A549 treated with CpdA at 1 μM for 4 hours (cell line): ENCODE data around the gene CNOT9. TPM values are rescaled to one million over a fixed set of nuclear protein-coding genes. Genes with fewer than 3 reads are reported as not detected.

Experiments used
- total RNA-seq: library from RNA; stranded (reverse); fragments of 200-300 nt; extraction: Qiagen RNA extraction; gene quantifications from 5 replicates; pipeline ENCODE4 v1.2.3, GENCODE V29; 2022; ENCODE audit warnings: low read depth

Gene CNOT9, protein sequence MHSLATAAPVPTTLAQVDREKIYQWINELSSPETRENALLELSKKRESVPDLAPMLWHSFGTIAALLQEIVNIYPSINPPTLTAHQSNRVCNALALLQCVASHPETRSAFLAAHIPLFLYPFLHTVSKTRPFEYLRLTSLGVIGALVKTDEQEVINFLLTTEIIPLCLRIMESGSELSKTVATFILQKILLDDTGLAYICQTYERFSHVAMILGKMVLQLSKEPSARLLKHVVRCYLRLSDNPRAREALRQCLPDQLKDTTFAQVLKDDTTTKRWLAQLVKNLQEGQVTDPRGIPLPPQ
- 44.7 to 49.4 TPM (median 45.1 TPM) in 5 replicates for total RNA-seq

DNA sequence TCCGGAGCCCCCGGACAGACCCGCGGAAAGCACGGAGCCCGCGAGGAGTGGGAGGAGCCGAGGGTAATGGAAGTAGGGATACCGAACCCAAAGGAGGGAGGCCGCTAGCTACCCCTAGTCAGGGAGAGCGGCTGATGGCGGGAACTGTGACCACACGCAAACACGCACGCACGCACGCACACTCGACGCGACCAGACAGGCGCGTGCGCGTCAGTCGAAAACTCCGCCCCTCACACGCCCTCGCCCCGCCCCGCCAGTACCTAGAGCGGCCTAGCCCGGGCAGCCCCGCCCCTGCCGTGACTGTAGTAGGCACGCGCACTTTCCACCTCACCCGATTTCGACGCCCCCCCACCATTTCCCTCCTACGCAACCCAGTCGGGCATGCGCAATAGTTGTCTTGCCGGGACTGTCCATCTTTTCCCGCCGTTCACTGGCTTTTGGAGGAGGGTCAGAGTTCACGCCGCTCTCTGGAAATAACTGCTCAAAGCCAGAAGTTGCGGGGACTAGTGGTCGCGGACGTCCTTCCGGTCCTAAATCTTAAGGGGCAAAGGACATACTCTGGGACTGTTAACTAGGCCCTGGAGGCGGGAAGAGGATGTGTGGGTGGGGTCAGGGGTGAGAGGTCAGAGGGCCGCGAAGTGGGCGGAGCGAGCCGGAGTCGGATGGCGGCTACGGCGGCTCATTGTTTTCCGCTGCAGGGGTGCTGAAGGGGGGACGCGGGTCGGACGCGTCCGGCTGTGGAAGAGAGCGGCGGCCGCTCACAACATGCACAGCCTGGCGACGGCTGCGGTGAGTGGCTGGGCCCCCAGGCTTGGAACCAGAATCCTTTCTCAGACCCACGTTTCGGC lies at the start of gene CNOT9, which contains the start of gene USP37:
Gene CNOT9, plus strand, starts transcription at position 650 of the 848 bp plus-strand sequence. Its CDS starts 116 bp downstream, at position 766.
Gene USP37, minus strand, starts transcription at position 162 of the 848 bp plus-strand sequence. CDS start 9,698 bp downstream, outside the sequence.

DNA sequence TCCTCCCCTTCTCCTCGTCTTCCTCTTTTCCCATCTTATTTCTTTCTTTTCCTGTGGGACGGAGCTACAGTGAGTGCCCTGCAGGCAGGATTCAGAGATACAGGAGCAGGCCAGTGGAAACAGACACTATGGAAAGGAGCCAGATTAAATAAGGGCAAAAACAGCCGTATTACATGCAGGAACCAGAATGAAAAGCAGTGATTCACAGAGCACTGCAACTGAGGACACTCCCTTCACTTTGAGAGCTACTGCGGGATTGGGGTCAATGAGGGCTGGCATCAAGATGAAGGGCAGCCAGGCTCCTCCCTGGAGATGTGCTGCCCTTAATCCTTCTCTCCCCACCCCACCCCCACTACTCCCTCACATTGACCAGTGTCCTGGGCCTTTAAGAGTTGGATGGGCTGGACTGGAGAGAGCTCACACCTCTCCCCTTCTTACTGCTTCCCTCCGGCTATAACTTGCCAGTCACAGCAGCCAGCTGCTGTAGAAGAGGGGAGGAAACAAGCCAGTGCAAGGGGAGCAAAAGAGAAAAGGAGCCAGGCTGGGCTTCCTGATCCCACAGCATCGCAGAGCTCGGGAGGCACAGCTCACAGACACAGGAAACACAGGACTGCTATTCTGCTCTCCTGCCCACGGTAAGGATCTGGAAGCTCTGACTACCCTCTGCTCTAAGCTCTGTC lies 38.9 kb downstream of the CNOT9 start, which contains the start of gene PLCD4:
Gene PLCD4, plus strand, starts transcription at position 464 of the 680 bp plus-strand sequence. CDS start 7,841 bp downstream, outside the sequence.

Other genes with a start within 250 kb of the CNOT9 start
- 0.09 TPM in 2 of 5 replicates, not detected in the others for gene CATIP, start 212.0 kb upstream of the CNOT9 start, total RNA-seq
- 0.24 to 0.63 TPM (median 0.35 TPM) in 5 replicates for gene SLC11A1, start 186.6 kb upstream of the CNOT9 start, total RNA-seq
- 58.9 to 77.3 TPM (median 73.4 TPM) in 5 replicates for gene CTDSP1, start 169.0 kb upstream of the CNOT9 start, total RNA-seq
- gene VIL1, start 149.7 kb upstream of the CNOT9 start, total RNA-seq = 0.10 to 0.95 TPM (median 0.36 TPM) in 5 replicates
- 4.3 to 6.3 TPM (median 5.0 TPM) in 5 replicates for gene USP37, start 488 bp upstream of the CNOT9 start, total RNA-seq
- gene PLCD4, start 39.1 kb downstream of the CNOT9 start, total RNA-seq = 0.29 to 0.60 TPM (median 0.35 TPM) in 5 replicates
- gene ZNF142, start 90.8 kb downstream of the CNOT9 start, total RNA-seq = 13.9 to 18.9 TPM (median 15.4 TPM) in 5 replicates
- 39.2 to 51.4 TPM (median 48.7 TPM) in 5 replicates for gene BCS1L, start 90.8 kb downstream of the CNOT9 start, total RNA-seq
- gene RNF25, start 103.2 kb downstream of the CNOT9 start, total RNA-seq = 43.3 to 48.2 TPM (median 44.4 TPM) in 5 replicates
- 13.5 to 17.3 TPM (median 13.7 TPM) in 5 replicates for gene STK36, start 103.2 kb downstream of the CNOT9 start, total RNA-seq
- gene TTLL4, start 142.0 kb downstream of the CNOT9 start, total RNA-seq = 27.1 to 34.0 TPM (median 27.5 TPM) in 5 replicates
- 0.13 to 0.18 TPM (median 0.14 TPM) in 4 of 5 replicates, not detected in the other for gene CYP27A1, start 213.3 kb downstream of the CNOT9 start, total RNA-seq